HG03565 (cell line): ENCODE data around the gene FANCL.
"Not testable (repeated sequence)": the region's sequence is repeated elsewhere in the genome, so short reads cannot be mapped to it uniquely, and the experiment has no call there.

Source experiments
- ATAC-seq: cut with Tn5 transposase; IDR thresholded peaks from one replicate; pipeline ENCODE4 v1.9.1; 2021; ENCODE audit warnings: mild to moderate bottlenecking, moderate library complexity; ENCODE audit not compliant: unreplicated experiment

The FANCL gene

GRCh38 chr2:58155160-58155778 lies 85.9 kb downstream of the FANCL start:
- ATAC-seq = no peak

- no peak for ATAC-seq
Observed at GRCh38 chr2:58146707-58147106, 94.4 kb downstream of the FANCL start.

GRCh38 chr2:58145769-58146168 lies 95.4 kb downstream of the FANCL start:
- ATAC-seq = not testable (repeated sequence)

- no peak for ATAC-seq
Observed at GRCh38 chr2:58140508-58141072, 100.5 kb downstream of the FANCL start.

- ATAC-seq = no peak
Observed at GRCh38 chr2:58138396-58139030, 102.6 kb downstream of the FANCL start.

- ATAC-seq = no peak
Observed at GRCh38 chr2:58137856-58138255, 103.3 kb downstream of the FANCL start.

- peak; percentile 49 for ATAC-seq
Observed at GRCh38 chr2:58137221-58137620, 103.9 kb downstream of the FANCL start.

GRCh38 chr2:58135861-58136260 lies 105.3 kb downstream of the FANCL start:
- ATAC-seq = no peak

- ATAC-seq = no peak
Observed at GRCh38 chr2:58133395-58133794, 107.7 kb downstream of the FANCL start.

GRCh38 chr2:58131191-58132011 lies 109.7 kb downstream of the FANCL start:
- no peak for ATAC-seq

- no peak for ATAC-seq
Observed at GRCh38 chr2:58130238-58130637, 110.9 kb downstream of the FANCL start.

GRCh38 chr2:58127111-58127510 lies 114.0 kb downstream of the FANCL start:
- no peak for ATAC-seq

GRCh38 chr2:58122540-58122939 lies 118.6 kb downstream of the FANCL start:
- ATAC-seq = no peak

- ATAC-seq = no peak
Observed at GRCh38 chr2:58122040-58122439, 119.1 kb downstream of the FANCL start.

- peak; percentile 53 for ATAC-seq
Observed at GRCh38 chr2:58120626-58121229, 120.4 kb downstream of the FANCL start.

- not testable (repeated sequence) for ATAC-seq
Observed at GRCh38 chr2:58113563-58113962, 127.6 kb downstream of the FANCL start.

GRCh38 chr2:58110765-58111164 lies 130.4 kb downstream of the FANCL start:
- ATAC-seq = no peak

GRCh38 chr2:58109481-58109880 lies 131.6 kb downstream of the FANCL start:
- no peak for ATAC-seq
